Jurkat, Clone E6-1 (cell line): Measurements from ENCODE around the gene PDIK1L.
"Not testable (repeated sequence)": the region's sequence is repeated elsewhere in the genome, so short reads cannot be mapped to it uniquely, and the experiment has no call there.

Experiments
- DNase-seq: peaks from one replicate; pipeline ENCODE4 v3.0.0-alpha.2; 2011; ENCODE audit warnings: low read depth, low spot score
- H3K4me3 ChIP-seq: 2 replicates; pipeline ENCODE4 v1.5.1; 2011; ENCODE audit warnings: mild to moderate bottlenecking, low read length, control low read depth, moderate library complexity

PDIK1L gene

DNA sequence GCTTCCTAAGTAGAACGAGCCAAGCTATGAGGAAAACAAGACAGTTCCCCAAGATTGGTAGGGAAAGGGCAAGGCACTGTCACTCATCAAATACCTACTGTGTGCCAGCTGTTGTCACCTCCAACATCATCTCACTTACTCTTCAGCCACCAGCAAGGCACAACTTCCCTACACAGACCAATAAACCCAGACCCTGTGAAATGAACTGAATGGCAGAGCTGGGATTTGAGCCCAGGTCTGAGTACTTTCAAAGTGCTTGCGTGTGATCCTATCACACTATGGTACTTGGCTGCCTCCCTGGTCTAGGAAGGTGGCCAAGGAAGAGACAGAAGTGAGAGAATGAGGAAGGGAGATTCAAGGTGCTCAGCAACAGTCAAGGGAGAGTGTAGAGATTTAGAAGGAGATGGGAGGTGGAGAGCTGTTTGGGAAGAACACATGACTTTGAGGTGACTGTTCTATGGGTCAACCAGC, 27.5 kb upstream of the PDIK1L start:
- DNase-seq = no peak
- H3K4me3 ChIP-seq = no peak overlapping the region

DNA sequence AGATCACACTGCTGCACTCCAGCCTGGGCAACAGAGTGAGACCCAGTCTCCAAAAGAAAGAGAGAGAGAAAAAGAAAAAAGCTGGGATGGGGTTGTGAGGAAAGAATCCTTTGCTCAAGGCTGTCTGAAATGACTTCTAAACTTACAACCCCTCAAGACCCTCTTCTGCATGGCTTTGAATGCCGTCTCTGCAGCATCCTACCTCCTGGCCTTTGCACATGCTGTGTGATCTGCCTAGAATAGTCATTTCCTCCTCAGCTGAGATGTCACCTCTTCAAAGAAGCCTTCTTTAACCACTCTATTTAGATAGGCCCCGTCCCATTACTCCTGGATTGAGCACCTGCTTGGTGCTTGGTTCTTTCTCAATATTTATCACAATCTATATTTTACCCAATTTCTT, 26.8 kb upstream of the PDIK1L start:
- DNase-seq = no peak
- H3K4me3 ChIP-seq = no peak overlapping the region

DNA sequence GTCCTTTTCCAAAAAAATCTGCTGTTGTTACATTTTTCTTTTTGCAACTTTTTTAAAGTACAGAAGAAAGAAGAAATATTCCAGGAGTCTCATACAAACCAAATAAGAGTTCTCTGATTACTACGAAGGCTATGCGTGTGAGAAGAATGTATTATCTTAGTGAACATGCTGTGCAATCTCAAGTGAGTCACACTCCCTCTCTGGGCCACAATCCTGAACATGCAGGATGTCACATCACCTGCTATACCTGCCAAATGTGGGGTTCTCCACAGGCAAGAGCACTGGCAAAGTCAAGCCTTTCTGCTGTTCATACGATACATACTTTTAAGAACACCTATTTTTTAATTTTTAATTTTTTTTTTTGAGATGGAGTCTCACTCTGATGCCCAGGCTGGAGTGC, 22.5 kb upstream of the PDIK1L start:
- H3K4me3 ChIP-seq = no peak overlapping the region
- DNase-seq = no peak

DNA sequence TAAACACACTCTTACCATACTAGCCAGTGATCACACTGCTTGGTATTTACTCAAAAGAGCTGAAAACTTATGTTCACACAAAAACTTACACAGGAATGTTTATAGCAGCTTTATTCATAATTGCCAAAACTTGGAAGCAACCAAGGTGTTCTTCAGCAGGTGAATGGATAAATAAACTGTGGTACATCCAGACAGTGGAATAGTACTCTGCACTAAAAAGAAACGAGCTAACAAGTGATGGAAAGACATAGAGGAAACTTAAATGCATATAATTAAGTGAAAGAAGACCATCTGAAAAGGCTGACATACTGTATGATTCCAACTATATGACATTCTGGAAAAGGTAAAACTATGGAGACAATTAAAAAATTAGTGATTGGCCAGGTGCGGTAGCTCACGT, 20.7 kb upstream of the PDIK1L start:
- H3K4me3 ChIP-seq = no peak overlapping the region
- no peak for DNase-seq

DNA sequence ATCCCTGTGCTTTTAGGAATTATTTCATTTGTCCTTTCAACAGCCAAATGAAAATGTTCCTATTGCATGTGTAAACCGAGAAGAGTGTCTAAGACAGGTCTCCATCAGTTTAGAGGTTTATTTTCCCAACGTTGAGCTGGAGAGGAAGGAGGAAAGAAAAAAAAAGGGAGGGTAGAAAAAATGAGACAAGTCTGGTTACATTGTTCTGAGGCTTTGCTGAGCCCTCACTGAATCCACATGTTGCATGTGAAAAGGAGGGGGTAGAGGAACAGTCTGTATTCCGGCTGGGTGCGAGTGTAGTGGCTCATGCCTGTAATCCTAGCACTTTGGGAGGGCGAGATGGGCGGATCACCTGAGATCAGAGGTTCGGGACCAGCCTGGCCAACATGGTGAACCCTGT, 19.2 kb upstream of the PDIK1L start:
- H3K4me3 ChIP-seq = no peak overlapping the region
- no peak for DNase-seq

GRCh38 chr1:26093569-26093968, 18.1 kb upstream of the PDIK1L start:
- not testable (repeated sequence) for H3K4me3 ChIP-seq, DNase-seq

DNA sequence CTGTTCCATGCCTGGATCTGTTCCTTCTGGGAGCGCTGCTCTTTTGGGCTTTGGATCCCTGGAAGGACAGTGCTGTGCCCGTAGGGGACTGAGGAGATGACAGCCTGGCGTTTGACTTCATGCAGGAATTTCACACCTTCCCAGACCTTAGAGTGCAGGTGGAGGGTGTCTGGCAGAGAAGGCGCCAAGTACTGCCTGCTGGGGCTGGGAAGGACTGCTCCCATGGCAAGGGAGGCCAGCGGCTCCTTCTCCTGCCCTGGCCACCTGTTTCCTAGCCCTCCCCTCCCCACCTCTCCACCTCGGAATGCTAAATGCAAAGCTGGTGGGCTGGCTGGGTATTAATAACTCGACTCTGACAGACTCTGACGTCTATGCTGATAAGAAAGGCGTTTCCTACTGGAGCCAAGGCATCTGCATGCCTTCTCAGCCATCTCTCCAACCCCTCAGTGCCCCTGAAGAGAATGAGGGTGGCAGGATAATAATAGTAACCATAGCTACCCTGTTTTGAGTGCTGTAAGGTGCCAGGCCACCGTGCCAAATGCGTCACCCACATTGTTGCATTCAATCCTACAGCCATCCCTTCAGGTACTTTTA, 17.5 kb upstream of the PDIK1L start:
- DNase-seq = no peak
- no peak overlapping the region for H3K4me3 ChIP-seq

- no peak for DNase-seq
- H3K4me3 ChIP-seq = no peak overlapping the region
These were observed 16.8 kb upstream of the PDIK1L start for GRCh38 chr1:26094677-26095383.

DNA sequence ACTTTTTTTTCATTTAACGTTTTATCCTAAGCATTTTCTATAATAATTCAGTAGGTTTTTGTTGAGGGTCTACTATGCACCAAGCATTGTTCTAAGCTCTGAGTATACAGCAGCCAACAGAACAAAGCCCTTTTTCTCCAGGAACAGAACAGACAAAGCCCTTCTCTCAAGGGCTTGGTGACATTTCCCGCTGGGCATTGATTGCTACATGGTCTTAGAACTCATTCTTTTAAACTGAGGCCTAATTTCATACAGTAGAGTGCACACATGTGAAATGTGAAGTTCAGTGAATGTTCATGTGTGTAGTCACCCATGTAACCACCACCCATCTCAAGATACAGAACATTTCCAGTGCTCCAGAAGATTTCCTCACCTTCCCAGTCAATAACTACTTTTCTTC, 15.2 kb upstream of the PDIK1L start:
- no peak overlapping the region for H3K4me3 ChIP-seq
- DNase-seq = no peak

DNA sequence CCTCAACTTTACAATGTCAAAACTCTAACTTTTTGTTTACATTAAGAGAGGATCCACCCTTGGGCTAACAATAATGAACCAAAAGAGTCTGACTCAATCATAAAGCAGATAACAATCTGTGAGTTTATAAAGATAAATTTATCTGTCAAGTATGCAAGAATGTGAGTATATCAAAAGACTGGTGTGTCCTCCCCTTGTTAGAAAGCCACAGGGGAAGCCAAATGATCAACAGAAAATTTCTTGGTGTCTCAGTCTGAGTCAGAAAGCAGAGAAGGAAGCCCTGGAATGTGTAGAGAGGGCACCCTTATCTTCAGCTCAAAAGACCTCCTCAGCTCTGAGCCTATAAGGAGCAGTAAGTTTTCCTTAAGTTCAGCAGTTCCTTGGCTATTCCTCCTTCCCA, 13.9 kb upstream of the PDIK1L start:
- H3K4me3 ChIP-seq = no peak overlapping the region
- no peak for DNase-seq

DNA sequence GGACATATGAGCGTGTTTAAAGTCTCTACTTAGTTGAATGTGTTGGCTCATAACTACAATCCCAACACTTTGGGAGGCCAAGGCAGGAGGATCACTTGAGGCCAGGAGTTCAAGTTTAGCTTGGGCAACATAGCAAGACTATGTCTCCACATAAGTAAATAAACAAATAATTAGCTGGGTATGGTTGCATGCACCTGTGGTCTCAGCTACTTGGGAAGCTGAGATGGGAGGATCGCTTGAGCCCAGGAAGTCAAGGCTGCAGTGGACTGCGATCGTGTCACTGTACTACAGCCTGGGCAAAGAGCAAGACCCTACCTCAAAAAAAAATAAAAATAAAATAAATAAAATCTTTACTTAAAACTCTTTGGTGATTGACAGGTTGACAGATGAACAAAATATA, 13.0 kb upstream of the PDIK1L start:
- H3K4me3 ChIP-seq = no peak overlapping the region
- no peak for DNase-seq

- no peak for DNase-seq
- no peak overlapping the region for H3K4me3 ChIP-seq
These were observed 11.8 kb upstream of the PDIK1L start for GRCh38 chr1:26099780-26100179.

DNA sequence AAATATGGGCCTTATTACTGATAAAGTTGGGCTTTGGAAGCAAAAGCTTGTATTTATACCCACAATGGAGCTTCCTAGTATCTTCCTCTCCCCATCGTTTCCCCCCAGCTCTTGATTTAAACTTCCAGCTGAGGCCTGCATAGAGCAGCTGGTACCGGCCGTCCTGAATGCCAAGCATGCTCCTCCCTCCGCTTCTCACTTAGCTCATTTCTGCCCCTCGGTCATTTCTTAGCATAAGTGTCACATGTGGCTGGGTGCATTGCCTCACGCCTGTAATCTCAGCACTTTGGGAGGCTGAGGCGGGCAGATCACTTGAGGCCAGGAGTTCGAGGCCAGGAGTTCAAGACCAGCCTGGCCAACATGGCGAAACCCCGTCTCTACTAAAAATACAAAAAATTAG, 11.4 kb upstream of the PDIK1L start:
- DNase-seq, H3K4me3 ChIP-seq: not testable (repeated sequence)

GRCh38 chr1:26102119-26102518, 9.5 kb upstream of the PDIK1L start:
- H3K4me3 ChIP-seq = no peak overlapping the region
- DNase-seq = no peak

DNA sequence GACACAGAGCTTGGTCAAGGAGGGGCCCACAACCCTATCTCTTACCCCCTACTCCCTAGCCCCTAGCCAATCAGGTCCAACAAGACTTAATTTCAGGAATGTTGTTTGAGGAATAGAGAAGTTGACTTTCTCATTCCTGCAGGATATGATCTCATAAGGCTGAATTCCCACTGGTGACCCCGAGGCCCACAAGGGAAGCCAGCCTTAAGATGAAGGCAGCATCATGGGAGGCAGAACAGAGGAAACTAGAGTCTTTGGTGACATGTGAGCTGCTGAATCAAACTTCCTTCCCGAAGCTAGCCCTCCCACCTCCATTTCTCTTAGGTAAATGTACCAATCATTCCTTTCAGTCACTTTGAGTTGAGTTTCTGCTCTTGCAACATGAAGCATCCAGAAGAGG, 9.1 kb upstream of the PDIK1L start:
- no peak overlapping the region for H3K4me3 ChIP-seq
- no peak for DNase-seq

GRCh38 chr1:26105226-26105548, 6.4 kb upstream of the PDIK1L start:
- H3K4me3 ChIP-seq, DNase-seq: not testable (repeated sequence)

GRCh38 chr1:26109229-26110164, 2.1 kb upstream of the PDIK1L start:
- DNase-seq = no peak
- no peak overlapping the region for H3K4me3 ChIP-seq

DNA sequence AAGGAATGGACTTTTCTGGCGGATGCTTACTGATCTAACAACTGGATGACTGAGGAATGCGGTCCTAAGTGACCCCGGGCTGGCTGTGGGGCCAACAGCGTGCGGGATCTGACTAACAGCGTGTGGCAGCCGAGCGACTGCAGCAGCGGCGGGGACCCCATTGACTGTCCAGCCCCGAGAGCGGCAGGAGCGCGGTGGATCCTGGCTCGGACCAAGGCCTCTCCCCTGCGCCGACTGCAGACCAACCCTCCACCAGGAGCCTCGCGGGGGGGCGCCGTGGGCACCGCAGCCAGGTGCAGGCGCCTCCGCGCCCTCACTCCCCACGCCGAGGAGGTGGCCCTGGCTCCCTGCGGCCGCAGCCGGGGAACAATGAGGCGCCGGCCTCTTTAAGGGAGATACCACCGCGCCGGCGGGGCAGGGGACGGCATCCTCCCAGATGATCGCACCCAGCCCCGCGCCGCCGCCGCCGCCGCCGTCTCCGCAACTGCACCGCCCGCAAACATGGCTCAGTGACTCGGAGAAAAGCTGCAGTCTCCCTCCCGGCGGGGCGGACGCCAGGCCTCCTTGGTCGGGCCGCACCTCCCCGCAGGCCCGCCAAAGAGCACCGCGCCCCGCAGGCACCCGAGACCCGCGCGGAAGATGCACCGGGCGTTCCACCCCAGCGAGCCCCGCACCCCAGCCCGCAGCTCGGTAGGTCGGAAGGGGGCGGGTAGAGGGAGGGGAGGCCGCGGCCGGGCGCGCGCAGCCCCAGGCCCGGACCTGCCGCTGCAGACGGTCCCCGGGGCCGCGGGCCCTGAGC, 694 bp upstream of the PDIK1L start:
- DNase-seq = peak; percentile 47
- peak overlapping the region; percentile 71 for H3K4me3 ChIP-seq

- DNase-seq = peak; percentile 32
- H3K4me3 ChIP-seq = peak overlapping the region; percentile 93
These were observed 767 bp downstream of the PDIK1L start for GRCh38 chr1:26112407-26112775.
